ENCODE data around the gene MED27.

DNA sequence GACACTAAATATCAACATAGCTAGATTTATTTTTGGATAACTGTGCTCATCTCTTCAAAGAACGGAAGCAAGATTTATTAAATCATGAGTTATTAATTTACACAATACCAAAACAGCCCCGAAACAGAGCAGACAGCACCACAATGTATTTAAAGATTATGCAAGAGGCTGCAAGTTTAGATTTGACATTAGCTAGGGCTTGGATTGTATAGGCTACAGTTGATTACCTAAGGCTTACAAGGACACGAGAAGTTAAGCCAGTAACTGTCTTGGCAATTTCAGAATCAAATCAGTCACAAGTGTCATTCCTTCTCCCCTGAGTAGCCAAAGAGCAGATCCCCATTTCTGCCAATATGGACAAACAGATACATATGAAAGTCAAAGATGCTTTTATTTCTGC, 152.6 kb downstream of the MED27 start:
- TF ChIP-seq, protein P1, sequence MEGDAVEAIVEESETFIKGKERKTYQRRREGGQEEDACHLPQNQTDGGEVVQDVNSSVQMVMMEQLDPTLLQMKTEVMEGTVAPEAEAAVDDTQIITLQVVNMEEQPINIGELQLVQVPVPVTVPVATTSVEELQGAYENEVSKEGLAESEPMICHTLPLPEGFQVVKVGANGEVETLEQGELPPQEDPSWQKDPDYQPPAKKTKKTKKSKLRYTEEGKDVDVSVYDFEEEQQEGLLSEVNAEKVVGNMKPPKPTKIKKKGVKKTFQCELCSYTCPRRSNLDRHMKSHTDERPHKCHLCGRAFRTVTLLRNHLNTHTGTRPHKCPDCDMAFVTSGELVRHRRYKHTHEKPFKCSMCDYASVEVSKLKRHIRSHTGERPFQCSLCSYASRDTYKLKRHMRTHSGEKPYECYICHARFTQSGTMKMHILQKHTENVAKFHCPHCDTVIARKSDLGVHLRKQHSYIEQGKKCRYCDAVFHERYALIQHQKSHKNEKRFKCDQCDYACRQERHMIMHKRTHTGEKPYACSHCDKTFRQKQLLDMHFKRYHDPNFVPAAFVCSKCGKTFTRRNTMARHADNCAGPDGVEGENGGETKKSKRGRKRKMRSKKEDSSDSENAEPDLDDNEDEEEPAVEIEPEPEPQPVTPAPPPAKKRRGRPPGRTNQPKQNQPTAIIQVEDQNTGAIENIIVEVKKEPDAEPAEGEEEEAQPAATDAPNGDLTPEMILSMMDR (IDR thresholded peaks at IDR 0.05), result no peak
- TF ChIP-seq EP300 (IDR thresholded peaks at IDR 0.05), result no peak
- no peak for TF ChIP-seq POLR2A (IDR thresholded peaks at IDR 0.05)
- no peak for TF ChIP-seq POLR2AphosphoS5 (IDR thresholded peaks at IDR 0.05)

Data from sigmoid colon (tissue), 4 donors.